Nephron (organoid): ENCODE data around the gene CCDC187.

Experiments
- H3K27ac Mint-ChIP-seq, 3 experiments: 2 replicates each; pipeline ENCODE4 v1.8.0; 2020; ENCODE audit warnings: mixed read lengths in 3 of 3, mild to moderate bottlenecking in 2 of 3, moderate library complexity in 1 of 3
- H3K27me3 Mint-ChIP-seq: 2 replicates; pipeline ENCODE4 v1.8.0; 2021; ENCODE audit warnings: low read depth, mild to moderate bottlenecking, moderate library complexity, mixed read lengths
- H3K36me3 Mint-ChIP-seq: 2 replicates; pipeline ENCODE4 v1.8.0; 2020; ENCODE audit warnings: low read depth, mixed read lengths
- H3K4me1 Mint-ChIP-seq: 2 replicates; pipeline ENCODE4 v1.8.0; 2020; ENCODE audit warnings: mixed read lengths
- H3K4me3 Mint-ChIP-seq, 3 experiments: 2 replicates each; pipeline ENCODE4 v1.8.0; 2020; ENCODE audit warnings: mild to moderate bottlenecking in 3 of 3, mixed read lengths in 3 of 3, moderate library complexity in 2 of 3
- H3K9me3 Mint-ChIP-seq: 2 replicates; pipeline ENCODE4 v1.8.0; 2020; ENCODE audit warnings: mixed read lengths
- TF ChIP-seq, protein P1 (sequence below), 3 experiments: fragments of 200-600 bp; sonication (generic); IDR thresholded peaks; one replicate each; pipeline ENCODE4 v1.5.0; 2021; ENCODE audit warnings: antibody characterized with exemption in 3 of 3; ENCODE audit not compliant: unreplicated experiment in 3 of 3

CCDC187 gene

DNA sequence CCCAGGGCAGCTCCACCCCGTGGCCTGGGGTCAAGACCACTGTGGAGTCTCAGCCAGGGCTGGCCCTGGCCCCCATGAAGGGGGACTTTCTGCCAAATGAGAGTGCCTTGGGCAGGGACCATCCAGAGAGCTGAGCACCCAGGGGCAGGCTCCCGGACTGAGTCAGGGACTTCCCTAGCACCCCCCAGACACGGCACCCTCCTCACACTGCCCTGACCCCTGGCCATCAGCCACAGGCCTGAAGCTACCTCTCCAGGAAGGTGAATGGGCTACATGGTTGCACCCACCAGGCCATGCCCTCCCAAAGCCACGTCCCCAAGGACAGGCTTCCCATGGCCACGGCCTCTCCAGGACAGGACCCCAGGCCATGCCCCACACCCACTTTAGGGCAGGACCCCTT, 9.5 kb downstream of the CCDC187 start:
- H3K27ac Mint-ChIP-seq, result no peak overlapping the region
- TF ChIP-seq, protein P1, sequence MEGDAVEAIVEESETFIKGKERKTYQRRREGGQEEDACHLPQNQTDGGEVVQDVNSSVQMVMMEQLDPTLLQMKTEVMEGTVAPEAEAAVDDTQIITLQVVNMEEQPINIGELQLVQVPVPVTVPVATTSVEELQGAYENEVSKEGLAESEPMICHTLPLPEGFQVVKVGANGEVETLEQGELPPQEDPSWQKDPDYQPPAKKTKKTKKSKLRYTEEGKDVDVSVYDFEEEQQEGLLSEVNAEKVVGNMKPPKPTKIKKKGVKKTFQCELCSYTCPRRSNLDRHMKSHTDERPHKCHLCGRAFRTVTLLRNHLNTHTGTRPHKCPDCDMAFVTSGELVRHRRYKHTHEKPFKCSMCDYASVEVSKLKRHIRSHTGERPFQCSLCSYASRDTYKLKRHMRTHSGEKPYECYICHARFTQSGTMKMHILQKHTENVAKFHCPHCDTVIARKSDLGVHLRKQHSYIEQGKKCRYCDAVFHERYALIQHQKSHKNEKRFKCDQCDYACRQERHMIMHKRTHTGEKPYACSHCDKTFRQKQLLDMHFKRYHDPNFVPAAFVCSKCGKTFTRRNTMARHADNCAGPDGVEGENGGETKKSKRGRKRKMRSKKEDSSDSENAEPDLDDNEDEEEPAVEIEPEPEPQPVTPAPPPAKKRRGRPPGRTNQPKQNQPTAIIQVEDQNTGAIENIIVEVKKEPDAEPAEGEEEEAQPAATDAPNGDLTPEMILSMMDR (IDR thresholded peaks at IDR 0.05; ENCODE audit: unreplicated experiment in 3 of 3), result no peak

DNA sequence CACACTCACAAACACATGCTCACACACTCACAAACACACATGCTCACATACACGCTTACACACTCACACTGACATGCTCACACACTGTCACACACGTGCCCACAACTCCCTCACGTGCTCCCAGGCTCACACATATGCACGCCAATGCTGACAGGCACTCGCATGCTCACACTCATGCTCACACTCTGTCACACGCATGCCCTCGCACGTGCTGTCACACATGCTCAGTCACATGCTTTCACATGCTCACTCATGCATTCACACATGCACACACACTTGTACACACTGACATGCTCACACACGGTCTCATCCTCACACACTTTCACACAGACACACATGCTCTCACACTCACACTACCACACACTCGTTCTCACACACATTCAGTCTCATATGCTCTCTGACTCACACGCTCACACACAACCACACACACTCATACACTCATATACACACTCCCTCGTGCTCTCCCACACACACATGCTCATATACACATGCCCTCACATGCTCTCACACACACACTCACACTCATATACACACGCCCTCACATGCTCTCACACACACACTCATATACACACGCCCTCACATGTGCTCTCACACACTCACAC, 10.3 kb downstream of the CCDC187 start:
- Mint-ChIP-seq H3K4me1 (no peaks in the 10 kb centered on the region), H3K27me3 (peaks cover 18% of the 10 kb centered on the region), H3K27ac (no peak overlapping the region), H3K4me3 (no peak overlapping the region), H3K9me3 (no peaks in the 10 kb centered on the region), H3K36me3 (no peaks in the 10 kb centered on the region)
- TF ChIP-seq, protein P1 (IDR thresholded peaks at IDR 0.05; ENCODE audit: unreplicated experiment in 3 of 3), result no peak

More for the DNA sequence above, 9.5 kb downstream of the CCDC187 start:
- no peak overlapping the region for H3K4me3 Mint-ChIP-seq
- no peaks in the 10 kb centered on the region for H3K9me3 Mint-ChIP-seq
- peaks cover 21% of the 10 kb centered on the region for H3K27me3 Mint-ChIP-seq
- H3K4me1 Mint-ChIP-seq, result no peaks in the 10 kb centered on the region
- no peaks in the 10 kb centered on the region for H3K36me3 Mint-ChIP-seq

DNA sequence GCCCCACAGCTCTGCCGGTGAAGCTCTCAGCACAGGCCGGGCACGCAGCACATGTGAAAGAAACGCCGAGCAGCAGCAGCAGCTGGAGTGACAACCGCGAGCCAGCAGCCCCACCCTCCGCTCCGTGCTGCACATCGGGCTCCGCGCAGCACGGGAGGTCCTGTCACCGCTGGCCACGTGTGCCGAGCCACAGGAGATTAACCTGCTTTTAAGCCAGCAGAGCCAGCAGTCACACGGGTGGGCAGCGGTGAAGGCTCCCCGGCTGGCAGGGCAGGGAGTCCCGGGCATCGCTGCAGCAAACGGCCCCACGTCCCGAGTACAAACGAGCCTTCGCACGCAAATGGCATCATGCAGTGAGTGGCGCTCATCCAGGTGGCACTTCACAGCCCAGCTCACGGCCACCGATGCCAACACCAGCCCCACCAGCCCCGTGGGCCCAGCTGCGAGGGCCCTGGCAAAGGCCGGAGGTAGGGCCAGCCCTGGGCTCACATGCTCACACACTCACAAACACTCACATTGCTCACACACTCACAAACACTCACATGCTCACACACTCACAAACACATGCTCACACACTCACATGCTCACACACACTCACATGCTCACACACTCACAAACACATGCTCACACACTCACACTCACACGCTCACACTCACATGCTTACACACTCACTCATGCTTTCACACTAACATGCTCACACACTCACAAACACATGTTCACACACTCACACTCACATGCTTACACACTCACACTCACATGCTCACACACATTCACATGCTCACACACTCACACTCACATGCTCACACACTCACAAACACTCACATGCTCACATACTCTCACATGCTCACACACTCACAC, 11.1 kb downstream of the CCDC187 start:
- no peak overlapping the region for H3K4me3 Mint-ChIP-seq
- H3K27me3 Mint-ChIP-seq, result peaks cover 14% of the 10 kb centered on the region
- no peaks in the 10 kb centered on the region for H3K9me3 Mint-ChIP-seq
- TF ChIP-seq, protein P1 (IDR thresholded peaks at IDR 0.05; ENCODE audit: unreplicated experiment in 3 of 3), result no peak
- H3K4me1 Mint-ChIP-seq, result no peaks in the 10 kb centered on the region
- no peaks in the 10 kb centered on the region for H3K36me3 Mint-ChIP-seq
- no peak overlapping the region for H3K27ac Mint-ChIP-seq

DNA sequence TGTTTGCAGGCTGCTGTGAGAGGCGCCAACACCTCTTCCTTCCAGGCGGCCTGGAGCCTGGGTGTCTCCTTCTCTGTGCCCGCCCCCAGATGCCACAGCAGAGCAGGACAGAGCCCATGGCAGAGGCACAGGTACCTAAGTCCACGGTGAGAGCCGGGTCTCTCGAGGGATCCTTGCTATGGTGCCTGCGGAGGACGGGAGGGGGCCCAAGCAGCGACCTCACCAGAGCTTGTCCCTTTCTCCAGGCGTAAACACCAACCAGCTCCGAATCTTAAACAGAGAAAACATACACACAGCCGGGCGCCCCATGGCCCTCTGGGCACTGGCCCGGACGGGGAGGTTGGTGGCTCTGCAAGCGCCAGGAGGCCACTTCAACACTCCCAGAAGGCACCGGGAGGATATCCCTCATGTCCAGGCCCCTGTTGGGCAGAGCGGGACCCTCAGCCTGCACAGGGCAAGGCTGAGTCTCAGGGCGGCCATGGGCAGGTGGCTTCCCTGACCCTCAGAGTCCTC, 11.8 kb downstream of the CCDC187 start:
- no peak overlapping the region for H3K4me3 Mint-ChIP-seq
- H3K36me3 Mint-ChIP-seq, result no peaks in the 10 kb centered on the region
- no peak overlapping the region for H3K27ac Mint-ChIP-seq
- peaks cover 20% of the 10 kb centered on the region for H3K27me3 Mint-ChIP-seq
- TF ChIP-seq, protein P1 (IDR thresholded peaks at IDR 0.05; ENCODE audit: unreplicated experiment in 3 of 3), result no peak
- H3K4me1 Mint-ChIP-seq, result no peaks in the 10 kb centered on the region
- no peaks in the 10 kb centered on the region for H3K9me3 Mint-ChIP-seq

DNA sequence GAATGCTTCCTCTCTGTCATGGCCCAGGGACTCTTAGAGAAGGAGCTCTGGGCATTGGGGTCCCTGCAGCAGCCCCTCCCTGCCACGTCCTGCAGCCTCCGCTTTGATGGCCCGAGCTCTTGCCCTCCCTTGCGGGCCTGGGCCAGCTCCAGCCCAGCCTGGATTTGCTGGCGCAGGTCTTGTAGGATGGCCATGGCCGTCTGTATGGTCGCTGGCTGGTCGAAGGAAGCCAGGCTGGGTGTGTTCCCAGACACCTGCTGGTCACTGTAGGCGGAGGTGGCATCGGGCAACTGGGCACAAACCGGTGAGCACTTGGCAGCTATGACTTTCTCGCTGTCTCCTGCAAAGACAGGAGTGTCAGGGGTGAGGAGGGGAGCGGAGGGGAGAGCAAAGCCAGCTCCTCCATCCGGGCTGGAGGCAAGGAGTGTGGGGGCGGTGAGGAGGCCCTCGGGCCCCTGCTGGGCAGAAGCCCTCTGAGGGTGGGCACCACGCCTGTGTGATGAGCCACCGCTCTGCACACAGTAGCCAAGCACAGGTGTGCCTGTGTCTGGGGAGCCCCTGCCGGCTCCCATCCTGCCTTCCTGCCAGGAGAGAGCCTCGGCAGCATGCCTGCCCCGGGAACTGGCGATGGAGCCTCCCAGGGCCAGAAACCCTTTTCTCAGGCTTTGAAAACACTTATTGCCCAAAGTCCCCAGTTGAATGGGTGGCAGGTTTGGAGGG, 12.4 kb downstream of the CCDC187 start:
- peaks cover 25% of the 10 kb centered on the region for H3K27me3 Mint-ChIP-seq
- no peaks in the 10 kb centered on the region for H3K4me1 Mint-ChIP-seq
- no peaks in the 10 kb centered on the region for H3K9me3 Mint-ChIP-seq
- TF ChIP-seq, protein P1 (IDR thresholded peaks at IDR 0.05; ENCODE audit: unreplicated experiment in 3 of 3), result no peak
- no peak overlapping the region for H3K4me3 Mint-ChIP-seq
- no peak overlapping the region for H3K27ac Mint-ChIP-seq
- peaks cover 5% of the 10 kb centered on the region for H3K36me3 Mint-ChIP-seq
